ENCODE results near the gene TBX2.

DNA sequence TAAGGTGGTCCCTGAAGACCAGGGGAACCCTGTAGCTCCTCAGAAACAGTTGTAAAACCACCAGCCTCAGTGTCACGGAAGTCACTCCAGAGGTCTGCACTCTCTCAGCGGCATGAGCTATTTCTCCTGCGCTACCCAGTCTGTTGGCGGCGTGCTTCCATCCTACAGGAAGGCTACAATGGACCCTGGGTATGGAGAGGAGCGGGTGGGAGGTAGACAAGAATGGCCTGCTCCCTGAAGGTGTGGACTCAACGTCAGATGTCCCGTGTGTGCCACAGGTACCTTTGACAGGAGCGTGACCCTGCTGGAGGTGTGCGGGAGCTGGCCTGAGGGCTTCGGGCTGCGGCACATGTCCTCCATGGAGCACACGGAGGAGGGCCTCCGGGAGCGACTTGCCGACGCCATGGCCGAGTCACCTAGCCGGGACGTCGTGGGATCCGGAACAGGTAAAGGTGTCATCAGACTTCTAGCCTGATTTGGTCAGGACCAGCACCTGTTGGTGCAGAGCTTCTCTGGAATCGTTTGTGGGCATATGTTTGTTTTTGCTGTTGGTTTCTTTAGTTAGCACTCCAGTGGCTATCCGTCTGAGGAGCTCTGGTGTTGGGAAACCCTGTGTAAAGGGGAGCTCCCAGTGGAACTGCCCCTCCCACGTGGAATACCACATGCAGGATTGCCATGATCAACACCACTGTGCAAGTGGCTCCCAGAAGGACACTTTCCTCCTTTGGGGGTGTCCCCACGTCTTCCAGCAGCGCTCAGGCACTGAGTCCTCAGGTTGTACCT lies 31.4 kb upstream of the TBX2 start:
- TF ChIP-seq KDM1A (CRISPR knock-in tag; IDR thresholded peaks at IDR 0.05) (no peak), SP1 (IDR thresholded peaks at IDR 0.05) (no peak), SP1 (CRISPR knock-in tag; IDR thresholded peaks at IDR 0.05) (no peak), KDM4B (CRISPR knock-in tag; IDR thresholded peaks at IDR 0.05) (no peak), ZNF607 (CRISPR knock-in tag; IDR thresholded peaks at IDR 0.05; ENCODE audit: borderline replicate concordance) (no peak), POLR2AphosphoS5 (IDR thresholded peaks at IDR 0.05; ENCODE audit: low read depth, low read length) (no peak), NCOA1 (CRISPR knock-in tag; IDR thresholded peaks at IDR 0.05) (no peak), CEBPB (IDR thresholded peaks at IDR 0.05; ENCODE audit: borderline replicate concordance, low read depth, low read length) (no peak), TARDBP (CRISPR knock-in tag; IDR thresholded peaks at IDR 0.05) (no peak), MAFF (IDR thresholded peaks at IDR 0.05; ENCODE audit: low read depth, low read length) (no peak), ZNF674 (CRISPR knock-in tag; IDR thresholded peaks at IDR 0.05; ENCODE audit: low read depth) (no peak), TCF12 (IDR thresholded peaks at IDR 0.05) (no peak), TCF12 (CRISPR knock-in tag; IDR thresholded peaks at IDR 0.05) (no peak), MZF1 (CRISPR knock-in tag; IDR thresholded peaks at IDR 0.05; ENCODE audit: borderline replicate concordance) (no peak)
- TF ChIP-seq, protein P1, sequence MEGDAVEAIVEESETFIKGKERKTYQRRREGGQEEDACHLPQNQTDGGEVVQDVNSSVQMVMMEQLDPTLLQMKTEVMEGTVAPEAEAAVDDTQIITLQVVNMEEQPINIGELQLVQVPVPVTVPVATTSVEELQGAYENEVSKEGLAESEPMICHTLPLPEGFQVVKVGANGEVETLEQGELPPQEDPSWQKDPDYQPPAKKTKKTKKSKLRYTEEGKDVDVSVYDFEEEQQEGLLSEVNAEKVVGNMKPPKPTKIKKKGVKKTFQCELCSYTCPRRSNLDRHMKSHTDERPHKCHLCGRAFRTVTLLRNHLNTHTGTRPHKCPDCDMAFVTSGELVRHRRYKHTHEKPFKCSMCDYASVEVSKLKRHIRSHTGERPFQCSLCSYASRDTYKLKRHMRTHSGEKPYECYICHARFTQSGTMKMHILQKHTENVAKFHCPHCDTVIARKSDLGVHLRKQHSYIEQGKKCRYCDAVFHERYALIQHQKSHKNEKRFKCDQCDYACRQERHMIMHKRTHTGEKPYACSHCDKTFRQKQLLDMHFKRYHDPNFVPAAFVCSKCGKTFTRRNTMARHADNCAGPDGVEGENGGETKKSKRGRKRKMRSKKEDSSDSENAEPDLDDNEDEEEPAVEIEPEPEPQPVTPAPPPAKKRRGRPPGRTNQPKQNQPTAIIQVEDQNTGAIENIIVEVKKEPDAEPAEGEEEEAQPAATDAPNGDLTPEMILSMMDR (CRISPR knock-in tag; IDR thresholded peaks at IDR 0.05): no peak
